B cell (primary cell): ENCODE results near the gene ZNF607.

Source experiments
- EZH2 ChIP-seq: IDR thresholded peaks from 2 replicates; pipeline ENCODE4 v1.6.1; 2012; ENCODE audit warnings: borderline replicate concordance, low read depth, mild to moderate bottlenecking, moderate library complexity, low read length; ENCODE audit not compliant: insufficient read depth, poor library complexity, severe bottlenecking
- TF ChIP-seq, protein P1 (sequence below): fragments of 200-600 bp; IDR thresholded peaks from one replicate; pipeline ENCODE4 v1.8.0; 2022; ENCODE audit warnings: antibody characterized with exemption, mild to moderate bottlenecking

DNA sequence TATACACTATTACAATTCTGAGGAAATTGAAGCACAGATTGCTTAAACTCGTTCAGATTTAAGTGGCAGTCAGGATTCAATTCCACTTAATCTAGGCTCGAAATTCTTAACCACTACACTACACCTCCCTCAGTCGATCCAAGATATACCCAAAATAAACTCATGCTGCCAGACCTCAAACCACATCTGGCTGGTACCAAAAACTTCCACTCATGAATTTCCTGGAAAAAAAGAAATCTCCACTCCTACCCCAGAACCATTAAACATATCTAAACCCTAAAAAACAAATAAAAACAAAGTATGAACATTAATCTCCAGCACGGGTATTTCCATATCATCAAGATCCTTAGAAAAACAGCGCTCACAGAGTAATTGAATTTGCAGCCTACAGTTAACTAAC lies 65.4 kb downstream of the ZNF607 start:
- TF ChIP-seq, protein P1, sequence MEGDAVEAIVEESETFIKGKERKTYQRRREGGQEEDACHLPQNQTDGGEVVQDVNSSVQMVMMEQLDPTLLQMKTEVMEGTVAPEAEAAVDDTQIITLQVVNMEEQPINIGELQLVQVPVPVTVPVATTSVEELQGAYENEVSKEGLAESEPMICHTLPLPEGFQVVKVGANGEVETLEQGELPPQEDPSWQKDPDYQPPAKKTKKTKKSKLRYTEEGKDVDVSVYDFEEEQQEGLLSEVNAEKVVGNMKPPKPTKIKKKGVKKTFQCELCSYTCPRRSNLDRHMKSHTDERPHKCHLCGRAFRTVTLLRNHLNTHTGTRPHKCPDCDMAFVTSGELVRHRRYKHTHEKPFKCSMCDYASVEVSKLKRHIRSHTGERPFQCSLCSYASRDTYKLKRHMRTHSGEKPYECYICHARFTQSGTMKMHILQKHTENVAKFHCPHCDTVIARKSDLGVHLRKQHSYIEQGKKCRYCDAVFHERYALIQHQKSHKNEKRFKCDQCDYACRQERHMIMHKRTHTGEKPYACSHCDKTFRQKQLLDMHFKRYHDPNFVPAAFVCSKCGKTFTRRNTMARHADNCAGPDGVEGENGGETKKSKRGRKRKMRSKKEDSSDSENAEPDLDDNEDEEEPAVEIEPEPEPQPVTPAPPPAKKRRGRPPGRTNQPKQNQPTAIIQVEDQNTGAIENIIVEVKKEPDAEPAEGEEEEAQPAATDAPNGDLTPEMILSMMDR: no peak
- no peak for TF ChIP-seq EZH2
